HepG2 (cell line): ENCODE results near the gene FITM1. TPM values are rescaled to one million over a fixed set of nuclear protein-coding genes. Genes with fewer than 3 reads are reported as not detected.

ENCODE experiments used
- FOXA3 ChIP-seq: IDR thresholded peaks from 2 replicates; pipeline ENCODE4 v1.6.1; 2016; ENCODE audit warnings: missing genetic modification reagents, missing compliant biosample characterization
- HOXA7 ChIP-seq: sonication (generic); formaldehyde crosslinking; IDR thresholded peaks from 2 replicates; pipeline ENCODE4 v1.8.1; 2022; ENCODE audit warnings: mild to moderate bottlenecking, missing genetic modification reagents, moderate library complexity
- JUNB ChIP-seq: sonication (generic); formaldehyde crosslinking; IDR thresholded peaks from 2 replicates; pipeline ENCODE4 v1.8.0; 2022; ENCODE audit warnings: missing genetic modification reagents, mild to moderate bottlenecking, borderline replicate concordance
- KLF16 ChIP-seq, 2 experiments: sonication (generic) in 1 of 2; formaldehyde crosslinking in 1 of 2; IDR thresholded peaks; 2 replicates each; pipeline versions ENCODE4 v1.6.1 to v1.8.0; 2016 to 2023; ENCODE audit warnings: missing genetic modification reagents in 2 of 2, missing compliant biosample characterization in 1 of 2
- PAXIP1 ChIP-seq: sonication (generic); formaldehyde crosslinking; conservative IDR thresholded peaks from 2 replicates; pipeline ENCODE4 v1.4.0; 2020; ENCODE audit warnings: mild to moderate bottlenecking, missing genetic modification reagents, moderate library complexity
- PLSCR1 ChIP-seq: sonication (generic); formaldehyde crosslinking; IDR thresholded peaks from 2 replicates; pipeline ENCODE4 v1.5.0; 2020; ENCODE audit warnings: missing genetic modification reagents, mild to moderate bottlenecking, borderline replicate concordance
- POGZ ChIP-seq: sonication (generic); formaldehyde crosslinking; IDR thresholded peaks from 2 replicates; pipeline ENCODE4 v1.4.0; 2020; ENCODE audit warnings: mild to moderate bottlenecking, missing genetic modification reagents
- SALL2 ChIP-seq: sonication (generic); formaldehyde crosslinking; IDR thresholded peaks from 2 replicates; pipeline ENCODE4 v1.8.1; 2023; ENCODE audit warnings: mild to moderate bottlenecking, missing genetic modification reagents, inconsistent platforms
- ZNF143 ChIP-seq: sonication (generic); formaldehyde crosslinking; IDR thresholded peaks from 2 replicates; pipeline ENCODE4 v1.4.0; 2020; ENCODE audit warnings: missing genetic modification reagents
- ZNF337 ChIP-seq: sonication (generic); formaldehyde crosslinking; IDR thresholded peaks from 2 replicates; pipeline ENCODE4 v1.5.1; 2020; ENCODE audit warnings: missing genetic modification reagents, low read depth, mild to moderate bottlenecking, borderline replicate concordance
- ZNF350 ChIP-seq: sonication (generic); formaldehyde crosslinking; IDR thresholded peaks from 2 replicates; pipeline ENCODE4 v1.4.0; 2020; ENCODE audit warnings: mild to moderate bottlenecking, low read depth, missing genetic modification reagents, borderline replicate concordance
- ZNF556 ChIP-seq: sonication (generic); formaldehyde crosslinking; IDR thresholded peaks from 2 replicates; pipeline ENCODE4 v1.4.0; 2020; ENCODE audit warnings: mild to moderate bottlenecking, missing genetic modification reagents, borderline replicate concordance
- ZNF605 ChIP-seq: sonication (generic); formaldehyde crosslinking; IDR thresholded peaks from 2 replicates; pipeline ENCODE4 v1.8.0; 2022; ENCODE audit warnings: mild to moderate bottlenecking, missing genetic modification reagents
- ZNF781 ChIP-seq: sonication (generic); formaldehyde crosslinking; IDR thresholded peaks from 2 replicates; pipeline ENCODE4 v1.5.1; 2020; ENCODE audit warnings: borderline replicate concordance, mild to moderate bottlenecking, missing genetic modification reagents; ENCODE audit errors: not compliant biosample characterization
- polyA plus RNA-seq, 8 experiments: library from polyadenylated mRNA; depleted of rRNA in 3 of 8; stranded (reverse) in 7 of 8; unstranded in 1 of 8; fragments of >200 nt; fragmentation: Illumina TruSeq in 4 of 8; extraction: Trizol in 4 of 8; gene quantifications; 2 replicates each; pipeline versions ENCODE4 v1.2.1 to v1.2.3, GENCODE V29; 2011 to 2016; ENCODE audit warnings: low read depth in 4 of 8, missing spikeins in 1 of 8, mixed read lengths in 1 of 8; ENCODE audit not compliant: insufficient read depth in 1 of 8
- total RNA-seq, 5 experiments: library from RNA; depleted of rRNA; stranded (reverse); fragments of >200 nt; fragmentation: Illumina TruSeq; extraction: Trizol; gene quantifications; 2 replicates each; pipeline ENCODE4 v1.2.3, GENCODE V29; 2016; ENCODE audit warnings: low read depth in 1 of 5
- TF ChIP-seq, protein P1 (sequence below): sonication (generic); formaldehyde crosslinking; IDR thresholded peaks from 2 replicates; pipeline ENCODE4 v1.4.0; 2020; ENCODE audit warnings: missing genetic modification reagents, borderline replicate concordance
- TF ChIP-seq, protein P2 (sequence below): fragments of 450-650 bp; IDR thresholded peaks from 2 replicates; pipeline ENCODE4 v1.6.1; 2017
- TF ChIP-seq, protein P3 (sequence below): sonication (generic); formaldehyde crosslinking; IDR thresholded peaks from 2 replicates; pipeline ENCODE4 v1.5.1; 2020; ENCODE audit warnings: missing genetic modification reagents, mild to moderate bottlenecking, borderline replicate concordance

The FITM1 gene
- total and polyA plus RNA-seq, 2 of the 13 experiments (the other 11 are each of a cell fraction or from before 2014, with no cell fraction given): 2.7 to 5.8 TPM

DNA sequence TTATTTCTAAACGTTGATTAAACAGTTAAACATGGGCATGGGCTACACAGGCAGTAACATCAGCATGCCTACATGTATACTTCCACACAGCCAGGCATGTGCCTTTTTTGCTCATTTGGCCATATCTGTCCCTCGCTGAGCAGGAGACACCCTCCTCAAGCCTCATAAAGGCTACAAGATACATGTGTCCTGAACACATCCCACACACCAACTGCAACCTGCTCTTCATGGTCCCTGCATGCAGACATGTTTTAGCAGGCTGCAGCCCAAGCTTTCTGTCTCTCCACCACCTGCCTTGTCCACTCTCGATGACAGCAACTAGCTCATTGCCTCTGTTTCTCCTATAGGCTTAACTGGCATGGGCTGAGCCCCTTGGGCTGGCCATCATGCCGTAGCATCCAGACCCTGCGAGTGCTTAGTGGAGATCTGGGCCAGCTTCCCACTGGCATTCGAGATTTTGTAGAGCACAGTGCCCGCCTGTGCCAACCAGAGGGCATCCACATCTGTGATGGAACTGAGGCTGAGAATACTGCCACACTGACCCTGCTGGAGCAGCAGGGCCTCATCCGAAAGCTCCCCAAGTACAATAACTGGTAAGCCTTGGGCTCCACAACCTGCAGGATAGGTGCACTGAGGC is 33.8 kb upstream of the FITM1 start (continued):
- TF ChIP-seq, protein P1, sequence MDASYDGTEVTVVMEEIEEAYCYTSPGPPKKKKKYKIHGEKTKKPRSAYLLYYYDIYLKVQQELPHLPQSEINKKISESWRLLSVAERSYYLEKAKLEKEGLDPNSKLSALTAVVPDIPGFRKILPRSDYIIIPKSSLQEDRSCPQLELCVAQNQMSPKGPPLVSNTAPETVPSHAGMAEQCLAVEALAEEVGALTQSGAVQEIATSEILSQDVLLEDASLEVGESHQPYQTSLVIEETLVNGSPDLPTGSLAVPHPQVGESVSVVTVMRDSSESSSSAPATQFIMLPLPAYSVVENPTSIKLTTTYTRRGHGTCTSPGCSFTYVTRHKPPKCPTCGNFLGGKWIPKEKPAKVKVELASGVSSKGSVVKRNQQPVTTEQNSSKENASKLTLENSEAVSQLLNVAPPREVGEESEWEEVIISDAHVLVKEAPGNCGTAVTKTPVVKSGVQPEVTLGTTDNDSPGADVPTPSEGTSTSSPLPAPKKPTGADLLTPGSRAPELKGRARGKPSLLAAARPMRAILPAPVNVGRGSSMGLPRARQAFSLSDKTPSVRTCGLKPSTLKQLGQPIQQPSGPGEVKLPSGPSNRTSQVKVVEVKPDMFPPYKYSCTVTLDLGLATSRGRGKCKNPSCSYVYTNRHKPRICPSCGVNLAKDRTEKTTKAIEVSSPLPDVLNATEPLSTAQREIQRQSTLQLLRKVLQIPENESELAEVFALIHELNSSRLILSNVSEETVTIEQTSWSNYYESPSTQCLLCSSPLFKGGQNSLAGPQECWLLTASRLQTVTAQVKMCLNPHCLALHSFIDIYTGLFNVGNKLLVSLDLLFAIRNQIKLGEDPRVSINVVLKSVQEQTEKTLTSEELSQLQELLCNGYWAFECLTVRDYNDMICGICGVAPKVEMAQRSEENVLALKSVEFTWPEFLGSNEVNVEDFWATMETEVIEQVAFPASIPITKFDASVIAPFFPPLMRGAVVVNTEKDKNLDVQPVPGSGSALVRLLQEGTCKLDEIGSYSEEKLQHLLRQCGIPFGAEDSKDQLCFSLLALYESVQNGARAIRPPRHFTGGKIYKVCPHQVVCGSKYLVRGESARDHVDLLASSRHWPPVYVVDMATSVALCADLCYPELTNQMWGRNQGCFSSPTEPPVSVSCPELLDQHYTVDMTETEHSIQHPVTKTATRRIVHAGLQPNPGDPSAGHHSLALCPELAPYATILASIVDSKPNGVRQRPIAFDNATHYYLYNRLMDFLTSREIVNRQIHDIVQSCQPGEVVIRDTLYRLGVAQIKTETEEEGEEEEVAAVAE (CRISPR knock-in tag): no peak
- peak; percentile 24; the same call in 1 of the 2 replicates for TF ChIP-seq FOXA3
- no peak for TF ChIP-seq ZNF337 (CRISPR knock-in tag)
- TF ChIP-seq ZNF605 (CRISPR knock-in tag): 0 out of 2 replicates have a peak, but pooled peaks have one; percentile 26
- TF ChIP-seq PLSCR1 (CRISPR knock-in tag): no peak
- TF ChIP-seq HOXA7 (CRISPR knock-in tag): no peak
- TF ChIP-seq, protein P2, sequence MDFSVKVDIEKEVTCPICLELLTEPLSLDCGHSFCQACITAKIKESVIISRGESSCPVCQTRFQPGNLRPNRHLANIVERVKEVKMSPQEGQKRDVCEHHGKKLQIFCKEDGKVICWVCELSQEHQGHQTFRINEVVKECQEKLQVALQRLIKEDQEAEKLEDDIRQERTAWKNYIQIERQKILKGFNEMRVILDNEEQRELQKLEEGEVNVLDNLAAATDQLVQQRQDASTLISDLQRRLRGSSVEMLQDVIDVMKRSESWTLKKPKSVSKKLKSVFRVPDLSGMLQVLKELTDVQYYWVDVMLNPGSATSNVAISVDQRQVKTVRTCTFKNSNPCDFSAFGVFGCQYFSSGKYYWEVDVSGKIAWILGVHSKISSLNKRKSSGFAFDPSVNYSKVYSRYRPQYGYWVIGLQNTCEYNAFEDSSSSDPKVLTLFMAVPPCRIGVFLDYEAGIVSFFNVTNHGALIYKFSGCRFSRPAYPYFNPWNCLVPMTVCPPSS: no peak
- TF ChIP-seq JUNB (CRISPR knock-in tag): no peak
- TF ChIP-seq, protein P3, sequence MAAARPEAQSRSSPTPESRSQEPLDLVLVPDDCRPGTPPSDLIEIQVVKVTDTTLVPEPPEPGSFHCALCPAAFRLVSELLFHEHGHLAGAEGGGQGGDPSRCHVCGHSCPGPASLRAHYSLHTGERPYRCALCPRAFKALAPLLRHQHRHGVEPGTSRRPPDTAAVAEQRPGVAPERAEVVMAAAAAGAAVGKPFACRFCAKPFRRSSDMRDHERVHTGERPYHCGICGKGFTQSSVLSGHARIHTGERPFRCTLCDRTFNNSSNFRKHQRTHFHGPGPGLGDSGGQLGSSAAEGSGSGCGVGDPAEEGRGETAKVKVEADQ (CRISPR knock-in tag): no peak
- no peak for TF ChIP-seq ZNF556 (CRISPR knock-in tag)
- TF ChIP-seq SALL2 (CRISPR knock-in tag): 0 out of 2 replicates have a peak, but pooled peaks have one; percentile 25
- TF ChIP-seq ZNF781: peak; percentile 60
- TF ChIP-seq POGZ (CRISPR knock-in tag): no peak
- TF ChIP-seq KLF16 (CRISPR knock-in tag; IDR thresholded peaks at IDR 0.05): no peak
- TF ChIP-seq ZNF143 (CRISPR knock-in tag): 0 out of 2 replicates have a peak, but pooled peaks have one; percentile 37
- TF ChIP-seq ZNF350: peak; percentile 65
- TF ChIP-seq PAXIP1 (CRISPR knock-in tag): no peak
